ENCODE results near the gene OCA2. TPM values are rescaled to one million over a fixed set of nuclear protein-coding genes. Genes with fewer than 3 reads are reported as not detected.

Gene OCA2
- total and polyA plus RNA-seq, 4 donors = 1.6 to 4.0 (median 2.5) TPM

- intact Hi-C loops (cut with DNase I) = no loop called here
- H3K9me3 ChIP-seq (ENCODE audit: control insufficient read depth, low read length) = peaks cover 8% of the 10 kb centered on the region
- no peak for DNase-seq
- no peaks in the 10 kb centered on the region for H3K27me3 ChIP-seq (ENCODE audit: control insufficient read depth in 1 of 2, insufficient read depth in 2 of 2, low read length in 1 of 2)
- H3K4me1 ChIP-seq (ENCODE audit: control insufficient read depth in 1 of 2, insufficient read depth in 2 of 2, low read length in 2 of 2) = no peaks in the 10 kb centered on the region
- WGBS, 2 donors = 85 to 87% methylated on average over 1 of the region's 1 CpG
- H3K36me3 ChIP-seq (ENCODE audit: control insufficient read depth in 1 of 2, insufficient read depth in 2 of 2, low read length in 1 of 2) = no peaks in the 10 kb centered on the region
- no peak for ATAC-seq (ENCODE audit: low FRiP score)
- no peak overlapping the region for H3K4me3 ChIP-seq (ENCODE audit: low read length in 2 of 2)
- H3K27ac ChIP-seq (ENCODE audit: low read depth in 1 of 2, low read length in 2 of 2) = no peak overlapping the region
These were observed 204.5 kb downstream of the OCA2 start for GRCh38 chr15:27894645-27895044.

DNA sequence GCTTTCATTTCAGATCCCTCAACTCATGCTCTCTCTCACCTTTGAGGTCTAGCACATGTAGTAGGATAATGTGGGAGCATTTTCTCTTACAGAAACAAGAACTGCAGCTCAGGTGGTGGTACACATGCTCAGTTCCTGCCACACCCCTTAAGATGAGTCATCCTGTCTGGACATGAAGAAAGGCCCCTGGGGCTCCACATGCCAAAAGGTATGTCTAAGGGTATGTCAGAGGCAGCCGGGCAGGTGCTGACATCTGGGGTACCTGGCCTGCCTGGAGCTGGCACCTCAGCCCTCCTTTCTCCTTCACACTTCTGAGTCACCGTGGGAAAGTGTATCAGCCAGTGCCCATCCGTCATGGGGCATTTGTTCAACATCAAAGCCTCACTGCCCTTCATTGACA lies 209.9 kb downstream of the OCA2 start:
- H3K27me3 ChIP-seq (ENCODE audit: control insufficient read depth in 1 of 2, insufficient read depth in 2 of 2, low read length in 1 of 2) = no peaks in the 10 kb centered on the region
- WGBS, 2 donors = 84 to 85% methylated on average over 3 of the region's 3 CpGs
- H3K4me3 ChIP-seq (ENCODE audit: low read length in 2 of 2) = no peak overlapping the region
- no peaks in the 10 kb centered on the region for H3K36me3 ChIP-seq (ENCODE audit: control insufficient read depth in 1 of 2, insufficient read depth in 2 of 2, low read length in 1 of 2)
- intact Hi-C loops (cut with DNase I) = no loop called here
- ATAC-seq (ENCODE audit: low FRiP score) (no peak), DNase-seq (no peak)
- H3K27ac ChIP-seq (ENCODE audit: low read depth in 1 of 2, low read length in 2 of 2) = no peak overlapping the region
- H3K4me1 ChIP-seq (ENCODE audit: control insufficient read depth in 1 of 2, insufficient read depth in 2 of 2, low read length in 2 of 2) = no peaks in the 10 kb centered on the region
- H3K9me3 ChIP-seq (ENCODE audit: control insufficient read depth, low read length) = peaks cover 3% of the 10 kb centered on the region

- Histone ChIP-seq H3K27me3 (ENCODE audit: control insufficient read depth in 1 of 2, insufficient read depth in 2 of 2, low read length in 1 of 2) (no peaks in the 10 kb centered on the region), H3K27ac (ENCODE audit: low read depth in 1 of 2, low read length in 2 of 2) (no peak overlapping the region), H3K9me3 (ENCODE audit: control insufficient read depth, low read length) (peaks cover 1% of the 10 kb centered on the region), H3K4me1 (ENCODE audit: control insufficient read depth in 1 of 2, insufficient read depth in 2 of 2, low read length in 2 of 2) (no peaks in the 10 kb centered on the region), H3K4me3 (ENCODE audit: low read length in 2 of 2) (no peak overlapping the region), H3K36me3 (ENCODE audit: control insufficient read depth in 1 of 2, insufficient read depth in 2 of 2, low read length in 1 of 2) (no peaks in the 10 kb centered on the region)
- ATAC-seq (ENCODE audit: low FRiP score) (no peak), DNase-seq (no peak)
- intact Hi-C loops (cut with DNase I) = no loop called here
These were observed 213.9 kb downstream of the OCA2 start for GRCh38 chr15:27885201-27885600.

DNA sequence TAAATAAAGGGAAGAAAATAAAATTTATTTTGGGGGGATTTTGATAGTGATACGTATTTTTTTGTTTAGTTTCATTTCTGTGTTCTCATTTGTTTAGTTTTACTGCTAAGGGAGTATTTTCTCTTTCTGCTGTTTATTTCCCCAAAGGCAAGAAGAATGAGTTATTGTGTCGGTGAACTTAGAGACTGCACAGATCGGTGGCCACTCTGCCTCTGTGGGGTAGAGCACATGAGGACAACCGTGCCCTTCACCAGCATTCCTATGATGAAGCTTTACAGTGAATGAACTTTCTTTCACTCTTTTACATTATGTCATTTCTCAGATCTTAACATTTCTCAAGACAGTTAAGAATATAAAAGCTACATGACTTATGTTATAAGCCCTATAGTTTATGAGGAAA lies 214.4 kb downstream of the OCA2 start:
- intact Hi-C loops (cut with DNase I) = no loop called here

GRCh38 chr15:27878841-27879240 lies 220.3 kb downstream of the OCA2 start:
- DNase-seq (no peak), ATAC-seq (ENCODE audit: low FRiP score) (no peak)
- WGBS, 2 donors = 71 to 88% methylated on average over 5 of the region's 5 CpGs
- intact Hi-C loops (cut with DNase I) = no loop called here
- Histone ChIP-seq H3K4me1 (ENCODE audit: control insufficient read depth in 1 of 2, insufficient read depth in 2 of 2, low read length in 2 of 2) (peaks cover 0 to 2% of the 10 kb centered on the region in 2 donors), H3K36me3 (ENCODE audit: control insufficient read depth in 1 of 2, insufficient read depth in 2 of 2, low read length in 1 of 2) (no peaks in the 10 kb centered on the region), H3K27ac (ENCODE audit: low read depth in 1 of 2, low read length in 2 of 2) (no peak overlapping the region), H3K9me3 (ENCODE audit: control insufficient read depth, low read length) (peaks cover 3% of the 10 kb centered on the region), H3K27me3 (ENCODE audit: control insufficient read depth in 1 of 2, insufficient read depth in 2 of 2, low read length in 1 of 2) (no peaks in the 10 kb centered on the region), H3K4me3 (ENCODE audit: low read length in 2 of 2) (no peak overlapping the region)

More for the DNA sequence above, 214.4 kb downstream of the OCA2 start:
- Histone ChIP-seq H3K36me3 (ENCODE audit: control insufficient read depth in 1 of 2, insufficient read depth in 2 of 2, low read length in 1 of 2) (no peaks in the 10 kb centered on the region), H3K4me3 (ENCODE audit: low read length in 2 of 2) (no peak overlapping the region), H3K4me1 (ENCODE audit: control insufficient read depth in 1 of 2, insufficient read depth in 2 of 2, low read length in 2 of 2) (no peaks in the 10 kb centered on the region), H3K27ac (ENCODE audit: low read depth in 1 of 2, low read length in 2 of 2) (no peak overlapping the region), H3K27me3 (ENCODE audit: control insufficient read depth in 1 of 2, insufficient read depth in 2 of 2, low read length in 1 of 2) (no peaks in the 10 kb centered on the region), H3K9me3 (ENCODE audit: control insufficient read depth, low read length) (peaks cover 1% of the 10 kb centered on the region)
- WGBS, 2 donors = 39 to 60% methylated on average over 4 of the region's 4 CpGs
- DNase-seq (no peak), ATAC-seq (ENCODE audit: low FRiP score) (no peak)

DNA sequence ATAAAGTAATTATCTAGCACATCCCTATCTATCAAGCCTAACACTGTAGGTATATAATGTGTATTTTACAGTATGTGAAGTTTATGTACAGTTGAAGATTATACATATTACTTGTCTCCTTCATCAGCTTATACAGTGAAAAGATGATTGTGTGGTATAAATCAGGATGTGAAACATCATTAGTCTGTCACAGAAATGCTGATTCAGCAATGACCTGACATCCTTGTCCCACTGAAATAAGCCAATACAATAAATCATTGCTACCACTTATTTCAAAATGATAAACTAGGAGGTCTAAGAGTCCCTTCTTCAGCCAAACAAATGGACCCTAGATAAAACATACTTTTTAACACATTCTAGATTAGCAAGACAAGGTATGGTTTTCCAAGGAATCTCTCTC lies 225.3 kb downstream of the OCA2 start:
- Histone ChIP-seq H3K9me3 (ENCODE audit: control insufficient read depth, low read length) (peaks cover 3% of the 10 kb centered on the region), H3K4me1 (ENCODE audit: control insufficient read depth in 1 of 2, insufficient read depth in 2 of 2, low read length in 2 of 2) (peaks cover 0 to 2% of the 10 kb centered on the region in 2 donors), H3K4me3 (ENCODE audit: low read length in 2 of 2) (no peak overlapping the region), H3K36me3 (ENCODE audit: control insufficient read depth in 1 of 2, insufficient read depth in 2 of 2, low read length in 1 of 2) (no peaks in the 10 kb centered on the region), H3K27me3 (ENCODE audit: control insufficient read depth in 1 of 2, insufficient read depth in 2 of 2, low read length in 1 of 2) (no peaks in the 10 kb centered on the region), H3K27ac (ENCODE audit: low read depth in 1 of 2, low read length in 2 of 2) (no peak overlapping the region)
- no peak for DNase-seq
- intact Hi-C loops (cut with DNase I) = no loop called here
- ATAC-seq (ENCODE audit: low FRiP score) = no peak

DNA sequence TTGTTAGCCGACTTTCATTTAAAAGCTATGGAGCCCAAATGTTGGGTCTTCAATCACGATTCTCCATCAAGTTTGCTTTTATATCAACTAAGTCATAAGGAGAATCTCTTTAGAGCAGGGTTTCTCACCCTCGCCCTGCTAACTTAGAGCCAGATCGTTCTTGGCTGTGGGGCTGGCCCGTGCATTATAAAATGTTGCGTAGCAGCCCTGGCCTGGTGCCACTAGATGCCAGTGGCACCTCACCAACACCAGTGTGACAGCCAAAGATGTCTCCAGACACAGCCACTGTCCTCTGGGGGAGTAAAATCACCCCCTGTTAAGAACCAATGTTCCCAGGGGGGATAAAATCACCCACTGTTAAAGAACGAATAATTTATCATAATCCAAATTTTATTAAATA lies 226.1 kb downstream of the OCA2 start:
- H3K27ac ChIP-seq (ENCODE audit: low read depth in 1 of 2, low read length in 2 of 2) = no peak overlapping the region
- intact Hi-C loops (cut with DNase I) = no loop called here
- H3K4me3 ChIP-seq (ENCODE audit: low read length in 2 of 2) = no peak overlapping the region
- H3K4me1 ChIP-seq (ENCODE audit: control insufficient read depth in 1 of 2, insufficient read depth in 2 of 2, low read length in 2 of 2) = peaks cover 0 to 2% of the 10 kb centered on the region in 2 donors
- 81 to 88% methylated on average over 7 of the region's 7 CpGs for WGBS, 2 donors
- H3K9me3 ChIP-seq (ENCODE audit: control insufficient read depth, low read length) = peaks cover 3% of the 10 kb centered on the region
- ATAC-seq (ENCODE audit: low FRiP score) (no peak), DNase-seq (no peak)
- no peaks in the 10 kb centered on the region for H3K36me3 ChIP-seq (ENCODE audit: control insufficient read depth in 1 of 2, insufficient read depth in 2 of 2, low read length in 1 of 2)
- H3K27me3 ChIP-seq (ENCODE audit: control insufficient read depth in 1 of 2, insufficient read depth in 2 of 2, low read length in 1 of 2) = no peaks in the 10 kb centered on the region

DNA sequence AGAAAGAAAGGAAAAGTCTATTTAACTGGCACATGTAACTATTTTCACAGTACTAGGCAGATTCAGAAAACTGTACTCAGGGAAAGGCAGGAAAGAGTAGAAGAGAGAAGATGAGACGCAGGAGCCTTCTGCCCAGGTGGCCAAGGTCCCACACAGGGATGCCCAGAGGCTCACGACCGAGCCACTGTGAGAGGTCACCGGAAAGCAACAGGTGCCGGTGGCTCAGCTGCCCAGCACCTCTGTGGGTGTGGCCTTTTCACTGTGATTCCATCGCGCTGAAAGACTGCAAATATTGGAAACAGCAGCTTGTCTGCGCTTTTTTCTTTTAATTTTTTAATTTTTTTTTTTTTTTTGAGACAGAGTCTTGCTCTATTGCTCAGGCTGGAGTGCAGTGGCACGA lies 226.8 kb downstream of the OCA2 start:
- Histone ChIP-seq H3K27me3 (ENCODE audit: control insufficient read depth in 1 of 2, insufficient read depth in 2 of 2, low read length in 1 of 2) (no peaks in the 10 kb centered on the region), H3K36me3 (ENCODE audit: control insufficient read depth in 1 of 2, insufficient read depth in 2 of 2, low read length in 1 of 2) (no peaks in the 10 kb centered on the region), H3K4me1 (ENCODE audit: control insufficient read depth in 1 of 2, insufficient read depth in 2 of 2, low read length in 2 of 2) (peaks cover 0 to 2% of the 10 kb centered on the region in 2 donors), H3K27ac (ENCODE audit: low read depth in 1 of 2, low read length in 2 of 2) (no peak overlapping the region), H3K4me3 (ENCODE audit: low read length in 2 of 2) (no peak overlapping the region), H3K9me3 (ENCODE audit: control insufficient read depth, low read length) (peaks cover 3% of the 10 kb centered on the region)
- no peak for DNase-seq
- ATAC-seq (ENCODE audit: low FRiP score) = no peak
- intact Hi-C loops (cut with DNase I) = no loop called here
- WGBS, 2 donors = 93 to 94% methylated on average over 9 of the region's 9 CpGs

DNA sequence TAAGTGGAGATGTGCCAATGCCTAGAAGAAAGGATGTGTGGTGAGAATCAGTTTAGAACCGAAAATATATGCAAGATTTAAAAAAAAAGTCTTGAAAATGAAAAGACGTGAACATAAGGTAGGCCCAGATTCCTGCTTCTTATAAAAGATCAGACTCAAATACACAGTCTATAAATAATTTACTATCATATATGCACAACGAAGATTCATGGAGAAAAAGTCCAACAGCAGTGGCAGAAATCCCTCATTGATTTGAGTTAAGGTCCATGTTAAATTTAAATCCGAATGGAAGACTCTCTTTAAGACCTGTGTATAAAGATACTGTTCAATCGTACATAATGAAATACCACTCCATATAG lies 227.2 kb downstream of the OCA2 start:
- Histone ChIP-seq H3K27me3 (ENCODE audit: control insufficient read depth in 1 of 2, insufficient read depth in 2 of 2, low read length in 1 of 2) (no peaks in the 10 kb centered on the region), H3K4me3 (ENCODE audit: low read length in 2 of 2) (no peak overlapping the region), H3K4me1 (ENCODE audit: control insufficient read depth in 1 of 2, insufficient read depth in 2 of 2, low read length in 2 of 2) (peaks cover 0 to 2% of the 10 kb centered on the region in 2 donors), H3K9me3 (ENCODE audit: control insufficient read depth, low read length) (peaks cover 3% of the 10 kb centered on the region), H3K27ac (ENCODE audit: low read depth in 1 of 2, low read length in 2 of 2) (no peak overlapping the region), H3K36me3 (ENCODE audit: control insufficient read depth in 1 of 2, insufficient read depth in 2 of 2, low read length in 1 of 2) (no peaks in the 10 kb centered on the region)
- DNase-seq (no peak), ATAC-seq (ENCODE audit: low FRiP score) (no peak)
- 87 to 90% methylated on average over 5 of the region's 5 CpGs for WGBS, 2 donors
- intact Hi-C loops (cut with DNase I) = no loop called here
